Upper lobe of right lung (tissue), 1 donor: ENCODE measurements around the gene VIL1. TPM values are rescaled to one million over a fixed set of nuclear protein-coding genes. Genes with fewer than 3 reads are reported as not detected.

ENCODE experiments used
- ATAC-seq: fragments of 200-7000 bp; cut with Tn5 transposase; one replicate; pipeline ENCODE4 v1.9.1; 2020; ENCODE audit warnings: mild to moderate bottlenecking, moderate library complexity
- DNase-seq: peaks from one replicate; pipeline ENCODE4 v3.0.0-alpha.2; 2020
- H3K27ac ChIP-seq: fragments of 200-600 bp; one replicate; pipeline ENCODE4 v1.8.0; 2022
- H3K27me3 ChIP-seq: fragments of 200-600 bp; one replicate; pipeline ENCODE4 v1.8.0; 2022; ENCODE audit warnings: mild to moderate bottlenecking
- H3K36me3 ChIP-seq: fragments of 200-600 bp; one replicate; pipeline ENCODE4 v1.8.0; 2022
- H3K4me1 ChIP-seq: fragments of 200-600 bp; one replicate; pipeline ENCODE4 v1.8.0; 2022
- H3K4me3 ChIP-seq: fragments of 200-600 bp; one replicate; pipeline ENCODE4 v1.8.0; 2022; ENCODE audit warnings: mild to moderate bottlenecking
- H3K9me3 ChIP-seq: fragments of 200-600 bp; one replicate; pipeline ENCODE4 v1.8.0; 2022
- CTCF ChIP-seq: fragments of 200-600 bp; IDR thresholded peaks from one replicate; pipeline ENCODE4 v1.8.0; 2022; ENCODE audit warnings: antibody characterized with exemption
- intact Hi-C: fragments of 100-400 bp; cut with DNase I; formaldehyde crosslinking; loops from one replicate; pipeline ENCODE4 v1.11.0; 2022
- total RNA-seq: library from RNA; stranded (reverse); fragmentation: NEBNext Ultra II Directional; extraction: Animal tissue kit (Norgen Biotek cat#: 25700); gene quantifications from one replicate; pipeline ENCODE4 v1.2.1, GENCODE V29; 2021
- donor health status: DM: no; HTN: yes; CAD: no; lungs with severe emphysema.

VIL1 gene
- total RNA-seq, 1 donor from 2014 or later = not detected

- no peaks in the 10 kb centered on the region for H3K27me3 ChIP-seq
- H3K9me3 ChIP-seq = no peaks in the 10 kb centered on the region
- H3K27ac ChIP-seq = no peak overlapping the region
- H3K4me3 ChIP-seq = no peak overlapping the region
- DNase-seq (no peak), ATAC-seq (no peak)
- intact Hi-C loops = no loop called here
- H3K4me1 ChIP-seq = peaks cover 14% of the 10 kb centered on the region
- no peaks in the 10 kb centered on the region for H3K36me3 ChIP-seq
- TF ChIP-seq CTCF = no peak
These were observed 43.7 kb upstream of the VIL1 start for GRCh38 chr2:218375212-218375611.

GRCh38 chr2:218378053-218378452 lies 40.9 kb upstream of the VIL1 start:
- no peaks in the 10 kb centered on the region for H3K36me3 ChIP-seq
- no peak for TF ChIP-seq CTCF
- ATAC-seq (peak; percentile 68), DNase-seq (no peak)
- no peaks in the 10 kb centered on the region for H3K4me1 ChIP-seq
- no peak overlapping the region for H3K27ac ChIP-seq
- intact Hi-C loops = no loop called here
- H3K9me3 ChIP-seq = no peaks in the 10 kb centered on the region
- H3K4me3 ChIP-seq = no peak overlapping the region
- no peaks in the 10 kb centered on the region for H3K27me3 ChIP-seq

- ATAC-seq (peak; percentile 91), DNase-seq (peak; percentile 90)
- H3K4me1 ChIP-seq = no peaks in the 10 kb centered on the region
- no peak for TF ChIP-seq CTCF
- peak within 1 kb of the TSS; percentile 79 for H3K27ac ChIP-seq
- intact Hi-C loops = no loop called here
- no peaks in the 10 kb centered on the region for H3K9me3 ChIP-seq
- H3K36me3 ChIP-seq = no peaks in the 10 kb centered on the region
- no peaks in the 10 kb centered on the region for H3K27me3 ChIP-seq
- peak within 1 kb of the TSS; percentile 40 for H3K4me3 ChIP-seq
These were observed 37.0 kb upstream of the VIL1 start, which contains the start of gene SLC11A1 for GRCh38 chr2:218381916-218382366. TSS of gene SLC11A1 (plus strand) at chr2:218382273. CDS start at chr2:218382369, 96 bp downstream.

GRCh38 chr2:218382785-218383184 lies 36.1 kb upstream of the VIL1 start:
- Histone ChIP-seq H3K4me1 (peaks cover 4% of the 10 kb centered on the region), H3K27ac (peak overlapping the region; percentile 79), H3K27me3 (no peaks in the 10 kb centered on the region), H3K36me3 (no peaks in the 10 kb centered on the region), H3K4me3 (peak overlapping the region; percentile 40), H3K9me3 (no peaks in the 10 kb centered on the region)
- intact Hi-C loops = no loop called here
- DNase-seq = no peak
- TF ChIP-seq CTCF = no peak
- no peak for ATAC-seq

GRCh38 chr2:218383892-218384519 lies 34.9 kb upstream of the VIL1 start:
- TF ChIP-seq CTCF = no peak
- peak overlapping the region; percentile 40 for H3K4me3 ChIP-seq
- DNase-seq (peak; percentile 64), ATAC-seq (peak; percentile 2)
- peak overlapping the region; percentile 79 for H3K27ac ChIP-seq
- intact Hi-C loops = no loop called here
- H3K36me3 ChIP-seq = no peaks in the 10 kb centered on the region
- no peaks in the 10 kb centered on the region for H3K27me3 ChIP-seq
- H3K4me1 ChIP-seq = peaks cover 8% of the 10 kb centered on the region
- no peaks in the 10 kb centered on the region for H3K9me3 ChIP-seq
